ENCODE measurements around the gene RAP2C.
A peak's percentile ranks its signal among the peaks of the same experiment; 100 is the strongest.

RAP2C gene

GRCh38 chrX:132181364-132181763, 37.9 kb downstream of the RAP2C start:
- Histone ChIP-seq H2AFZ (ENCODE audit: insufficient read depth, low read length, poor library complexity) (no peak overlapping the region), H2BK5ac (ENCODE audit: low read depth, low read length, poor library complexity) (no peak overlapping the region), H3K36me3 (ENCODE audit: control insufficient read depth in 1 of 2, insufficient read depth in 2 of 2, low read length in 2 of 2) (no peaks in the 10 kb centered on the region), H2BK12ac (ENCODE audit: low read length) (no peak overlapping the region), H3K9me3 (ENCODE audit: insufficient read depth, low read depth, low read length) (no peaks in the 10 kb centered on the region), H3K23ac (ENCODE audit: low read length) (no peak overlapping the region), H3K9ac (ENCODE audit: low read length) (no peak overlapping the region), H3K27ac (ENCODE audit: low read depth, low read length) (no peak overlapping the region), H3K4me2 (ENCODE audit: low read length) (no peak overlapping the region), H3K4ac (ENCODE audit: low read depth, low read length) (no peak overlapping the region), H4K12ac (ENCODE audit: low read depth, low read length) (no peak overlapping the region), H3K79me1 (ENCODE audit: low read length) (no peaks in the 10 kb centered on the region), H3K79me2 (ENCODE audit: control insufficient read depth, insufficient read depth, low read length, poor library complexity) (no peaks in the 10 kb centered on the region), H4K91ac (ENCODE audit: low read depth, low read length) (no peak overlapping the region), H3K27me3 (ENCODE audit: insufficient read depth, low read length) (no peaks in the 10 kb centered on the region), H3K4me3 (ENCODE audit: low read depth, low read length) (no peak overlapping the region), H2AK5ac (ENCODE audit: low read length) (no peak overlapping the region), H2BK120ac (ENCODE audit: insufficient read depth, low read length, poor library complexity) (no peak overlapping the region), H4K8ac (ENCODE audit: low read depth, low read length) (no peak overlapping the region), H3K18ac (ENCODE audit: low read length) (no peak overlapping the region), H3K4me1 (ENCODE audit: control insufficient read depth in 1 of 2, insufficient read depth in 2 of 2, low read length in 2 of 2) (peaks cover 0 to 5% of the 10 kb centered on the region in 2 experiments), H3K14ac (ENCODE audit: low read length) (no peak overlapping the region)
- DNase-seq = no peak
- no CpG with 5 or more reads among the region's 7 CpGs for WGBS (ENCODE audit: extremely low coverage, insufficient coverage, insufficient read length)

- peaks cover 0 to 5% of the 10 kb centered on the region in 2 experiments for H3K4me1 ChIP-seq (ENCODE audit: control insufficient read depth in 1 of 2, insufficient read depth in 2 of 2, low read length in 2 of 2)
- no peak overlapping the region for H3K23ac ChIP-seq (ENCODE audit: low read length)
- no peak overlapping the region for H3K14ac ChIP-seq (ENCODE audit: low read length)
- no CpG with 5 or more reads among the region's 3 CpGs for WGBS (ENCODE audit: extremely low coverage, insufficient coverage, insufficient read length)
- no peak for DNase-seq
- no peak overlapping the region for H3K4ac ChIP-seq (ENCODE audit: low read depth, low read length)
- no peak overlapping the region for H2BK5ac ChIP-seq (ENCODE audit: low read depth, low read length, poor library complexity)
- H4K8ac ChIP-seq (ENCODE audit: low read depth, low read length) = no peak overlapping the region
- H3K79me2 ChIP-seq (ENCODE audit: control insufficient read depth, insufficient read depth, low read length, poor library complexity) = no peaks in the 10 kb centered on the region
- no peak overlapping the region for H4K12ac ChIP-seq (ENCODE audit: low read depth, low read length)
- H3K9ac ChIP-seq (ENCODE audit: low read length) = no peak overlapping the region
- no peak overlapping the region for H3K4me3 ChIP-seq (ENCODE audit: low read depth, low read length)
- H2BK120ac ChIP-seq (ENCODE audit: insufficient read depth, low read length, poor library complexity) = no peak overlapping the region
- no peak overlapping the region for H3K27ac ChIP-seq (ENCODE audit: low read depth, low read length)
- no peak overlapping the region for H3K4me2 ChIP-seq (ENCODE audit: low read length)
- no peak overlapping the region for H2AK5ac ChIP-seq (ENCODE audit: low read length)
- H2AFZ ChIP-seq (ENCODE audit: insufficient read depth, low read length, poor library complexity) = no peak overlapping the region
- no peaks in the 10 kb centered on the region for H3K36me3 ChIP-seq (ENCODE audit: control insufficient read depth in 1 of 2, insufficient read depth in 2 of 2, low read length in 2 of 2)
- H3K9me3 ChIP-seq (ENCODE audit: insufficient read depth, low read depth, low read length) = no peaks in the 10 kb centered on the region
- no peaks in the 10 kb centered on the region for H3K79me1 ChIP-seq (ENCODE audit: low read length)
- no peak overlapping the region for H4K91ac ChIP-seq (ENCODE audit: low read depth, low read length)
- no peak overlapping the region for H2BK12ac ChIP-seq (ENCODE audit: low read length)
- H3K27me3 ChIP-seq (ENCODE audit: insufficient read depth, low read length) = no peaks in the 10 kb centered on the region
- no peak overlapping the region for H3K18ac ChIP-seq (ENCODE audit: low read length)
Measured at GRCh38 chrX:132180929-132181328, 38.3 kb downstream of the RAP2C start.

- H4K12ac ChIP-seq (ENCODE audit: low read depth, low read length) = no peak overlapping the region
- H4K91ac ChIP-seq (ENCODE audit: low read depth, low read length) = no peak overlapping the region
- H3K4me1 ChIP-seq (ENCODE audit: control insufficient read depth in 1 of 2, insufficient read depth in 2 of 2, low read length in 2 of 2) = peaks cover 0 to 3% of the 10 kb centered on the region in 2 experiments
- H2AFZ ChIP-seq (ENCODE audit: insufficient read depth, low read length, poor library complexity) = no peak overlapping the region
- no peak overlapping the region for H3K9ac ChIP-seq (ENCODE audit: low read length)
- no peak overlapping the region for H2BK120ac ChIP-seq (ENCODE audit: insufficient read depth, low read length, poor library complexity)
- no peaks in the 10 kb centered on the region for H3K27me3 ChIP-seq (ENCODE audit: insufficient read depth, low read length)
- no peak overlapping the region for H2BK12ac ChIP-seq (ENCODE audit: low read length)
- no peak overlapping the region for H3K27ac ChIP-seq (ENCODE audit: low read depth, low read length)
- WGBS (ENCODE audit: extremely low coverage, insufficient coverage, insufficient read length) = no CpG with 5 or more reads among the region's 1 CpG
- H3K18ac ChIP-seq (ENCODE audit: low read length) = no peak overlapping the region
- H3K79me1 ChIP-seq (ENCODE audit: low read length) = no peaks in the 10 kb centered on the region
- H3K4me2 ChIP-seq (ENCODE audit: low read length) = no peak overlapping the region
- no peak overlapping the region for H4K8ac ChIP-seq (ENCODE audit: low read depth, low read length)
- no peak overlapping the region for H2AK5ac ChIP-seq (ENCODE audit: low read length)
- no peak overlapping the region for H3K4ac ChIP-seq (ENCODE audit: low read depth, low read length)
- no peak overlapping the region for H3K4me3 ChIP-seq (ENCODE audit: low read depth, low read length)
- H3K36me3 ChIP-seq (ENCODE audit: control insufficient read depth in 1 of 2, insufficient read depth in 2 of 2, low read length in 2 of 2) = no peaks in the 10 kb centered on the region
- H3K9me3 ChIP-seq (ENCODE audit: insufficient read depth, low read depth, low read length) = no peaks in the 10 kb centered on the region
- H3K23ac ChIP-seq (ENCODE audit: low read length) = no peak overlapping the region
- H3K14ac ChIP-seq (ENCODE audit: low read length) = no peak overlapping the region
- no peak for DNase-seq
- no peak overlapping the region for H2BK5ac ChIP-seq (ENCODE audit: low read depth, low read length, poor library complexity)
- H3K79me2 ChIP-seq (ENCODE audit: control insufficient read depth, insufficient read depth, low read length, poor library complexity) = no peaks in the 10 kb centered on the region
Measured at GRCh38 chrX:132173647-132174046, 45.6 kb downstream of the RAP2C start.

- Histone ChIP-seq H3K27ac (ENCODE audit: low read depth, low read length) (no peak overlapping the region), H4K91ac (ENCODE audit: low read depth, low read length) (no peak overlapping the region), H2BK5ac (ENCODE audit: low read depth, low read length, poor library complexity) (no peak overlapping the region), H2BK120ac (ENCODE audit: insufficient read depth, low read length, poor library complexity) (no peak overlapping the region), H3K27me3 (ENCODE audit: insufficient read depth, low read length) (no peaks in the 10 kb centered on the region), H2AK5ac (ENCODE audit: low read length) (no peak overlapping the region), H3K79me2 (ENCODE audit: control insufficient read depth, insufficient read depth, low read length, poor library complexity) (no peaks in the 10 kb centered on the region), H3K4me1 (ENCODE audit: control insufficient read depth in 1 of 2, insufficient read depth in 2 of 2, low read length in 2 of 2) (peaks cover 0 to 3% of the 10 kb centered on the region in 2 experiments), H3K18ac (ENCODE audit: low read length) (no peak overlapping the region), H2BK12ac (ENCODE audit: low read length) (no peak overlapping the region), H4K12ac (ENCODE audit: low read depth, low read length) (no peak overlapping the region), H3K9ac (ENCODE audit: low read length) (no peak overlapping the region), H4K8ac (ENCODE audit: low read depth, low read length) (no peak overlapping the region), H3K4ac (ENCODE audit: low read depth, low read length) (no peak overlapping the region), H3K36me3 (ENCODE audit: control insufficient read depth in 1 of 2, insufficient read depth in 2 of 2, low read length in 2 of 2) (no peaks in the 10 kb centered on the region), H3K4me3 (ENCODE audit: low read depth, low read length) (no peak overlapping the region), H3K79me1 (ENCODE audit: low read length) (no peaks in the 10 kb centered on the region), H3K4me2 (ENCODE audit: low read length) (no peak overlapping the region), H3K9me3 (ENCODE audit: insufficient read depth, low read depth, low read length) (no peaks in the 10 kb centered on the region), H2AFZ (ENCODE audit: insufficient read depth, low read length, poor library complexity) (no peak overlapping the region), H3K14ac (ENCODE audit: low read length) (no peak overlapping the region), H3K23ac (ENCODE audit: low read length) (no peak overlapping the region)
- no CpG with 5 or more reads among the region's 3 CpGs for WGBS (ENCODE audit: extremely low coverage, insufficient coverage, insufficient read length)
- DNase-seq = peak; percentile 64 to 73
Measured at GRCh38 chrX:132171881-132172280, 47.4 kb downstream of the RAP2C start.

Data from trophoblast cell (in vitro differentiated cells and primary cell).